ENCODE data around the gene RENBP.
"Not testable (repeated sequence)": the region's sequence is repeated elsewhere in the genome, so short reads cannot be mapped to it uniquely, and the experiment has no call there.

RENBP gene

GRCh38 chrX:153944140-153944799 lies at the start of gene RENBP:
Gene RENBP, minus strand, starts transcription at chrX:153944643. Its CDS starts 33 bp downstream, at chrX:153944610.
- no peak for DNase-seq (ENCODE audit: low read depth)

GRCh38 chrX:153993978-153994377 lies 49.5 kb upstream of the RENBP start:
- DNase-seq (ENCODE audit: low read depth), result no peak

GRCh38 chrX:153993079-153993478 lies 48.6 kb upstream of the RENBP start:
- DNase-seq (ENCODE audit: low read depth), result no peak

GRCh38 chrX:153992180-153992579 lies 47.7 kb upstream of the RENBP start:
- no peak for DNase-seq (ENCODE audit: low read depth)

GRCh38 chrX:153991013-153991580 lies 46.7 kb upstream of the RENBP start:
- no peak for DNase-seq (ENCODE audit: low read depth)

GRCh38 chrX:153989973-153990655 lies 45.7 kb upstream of the RENBP start:
- no peak for DNase-seq (ENCODE audit: low read depth)

- no peak for DNase-seq (ENCODE audit: low read depth)
These were observed 44.0 kb upstream of the RENBP start for GRCh38 chrX:153988493-153988892.

- no peak for DNase-seq (ENCODE audit: low read depth)
These were observed 40.1 kb upstream of the RENBP start for GRCh38 chrX:153984351-153985178.

- no peak for DNase-seq (ENCODE audit: low read depth)
These were observed 38.9 kb upstream of the RENBP start for GRCh38 chrX:153983321-153983801.

GRCh38 chrX:153981771-153982533 lies 37.5 kb upstream of the RENBP start:
- no peak for DNase-seq (ENCODE audit: low read depth)

- no peak for DNase-seq (ENCODE audit: low read depth)
These were observed 36.8 kb upstream of the RENBP start for GRCh38 chrX:153981231-153981630.

- DNase-seq (ENCODE audit: low read depth), result not testable (repeated sequence)
These were observed 36.0 kb upstream of the RENBP start for GRCh38 chrX:153980394-153980793.

GRCh38 chrX:153974726-153975286 lies 30.4 kb upstream of the RENBP start:
- DNase-seq (ENCODE audit: low read depth), result no peak

GRCh38 chrX:153974003-153974725 lies 29.7 kb upstream of the RENBP start:
- no peak for DNase-seq (ENCODE audit: low read depth)

- DNase-seq (ENCODE audit: low read depth), result no peak
These were observed 28.9 kb upstream of the RENBP start for GRCh38 chrX:153973127-153974002.

GRCh38 chrX:153972368-153973126 lies 28.1 kb upstream of the RENBP start, which contains the start of gene TMEM187:
Gene TMEM187, plus strand, starts transcription at chrX:153972754. Its CDS starts 9,309 bp downstream, at chrX:153982063.
- peak; percentile 74 for DNase-seq (ENCODE audit: low read depth)

GRCh38 chrX:153971450-153972367 lies 27.3 kb upstream of the RENBP start, which contains the start of gene HCFC1:
Gene HCFC1, minus strand, starts transcription at chrX:153971818. Its CDS starts 978 bp downstream, at chrX:153970840.
- peak; percentile 90 for DNase-seq (ENCODE audit: low read depth)

GRCh38 chrX:153971124-153971449 lies 26.6 kb upstream of the RENBP start:
- peak; percentile 84 for DNase-seq (ENCODE audit: low read depth)

Measured in GM04504 (cell line).